HepG2 (cell line): ENCODE measurements around the gene CHMP2B. TPM values are rescaled to one million over a fixed set of nuclear protein-coding genes. Genes with fewer than 3 reads are reported as not detected.

ENCODE experiments used
- E2F2 ChIP-seq: sonication (generic); formaldehyde crosslinking; IDR thresholded peaks from 2 replicates; pipeline ENCODE4 v1.4.0; 2020; ENCODE audit warnings: missing genetic modification reagents, borderline replicate concordance
- FOXC1 ChIP-seq: sonication (generic); formaldehyde crosslinking; IDR thresholded peaks from 2 replicates; pipeline ENCODE4 v1.8.0; 2022; ENCODE audit warnings: mild to moderate bottlenecking, missing genetic modification reagents, borderline replicate concordance
- GATA4 ChIP-seq: sonication (generic); IDR thresholded peaks from 2 replicates; pipeline ENCODE4 v1.6.1; 2016; ENCODE audit warnings: antibody characterized with exemption, low read depth, borderline replicate concordance
- MTF2 ChIP-seq: sonication (generic); formaldehyde crosslinking; IDR thresholded peaks from 2 replicates; pipeline ENCODE4 v1.5.0; 2020; ENCODE audit warnings: missing genetic modification reagents, borderline replicate concordance
- NCOA1 ChIP-seq: sonication (generic); formaldehyde crosslinking; IDR thresholded peaks from 2 replicates; pipeline ENCODE4 v1.9.0; 2021; ENCODE audit warnings: missing genetic modification reagents
- NR2F1 ChIP-seq, 2 experiments: fragments of 450-650 bp in 1 of 2; formaldehyde crosslinking in 1 of 2; IDR thresholded peaks; 2 replicates each; pipeline versions ENCODE4 v1.5.0 to v1.6.1; 2016 to 2020; ENCODE audit warnings: mild to moderate bottlenecking in 1 of 2, missing compliant biosample characterization in 1 of 2, missing genetic modification reagents in 1 of 2, moderate library complexity in 1 of 2
- SMAD1 ChIP-seq: sonication (generic); formaldehyde crosslinking; IDR thresholded peaks from 2 replicates; pipeline ENCODE4 v1.4.0; 2020; ENCODE audit warnings: missing genetic modification reagents, low read depth, mild to moderate bottlenecking, borderline replicate concordance
- ZFX ChIP-seq: sonication (generic); formaldehyde crosslinking; IDR thresholded peaks from 2 replicates; pipeline ENCODE4 v1.4.0; 2020; ENCODE audit warnings: mild to moderate bottlenecking, low read depth, missing genetic modification reagents, moderate library complexity
- ZNF230 ChIP-seq: sonication (generic); formaldehyde crosslinking; IDR thresholded peaks from 2 replicates; pipeline ENCODE4 v1.4.0; 2020; ENCODE audit warnings: mild to moderate bottlenecking, missing genetic modification reagents
- ZNF30 ChIP-seq: sonication (generic); formaldehyde crosslinking; IDR thresholded peaks from 2 replicates; pipeline ENCODE4 v1.5.0; 2020; ENCODE audit warnings: mild to moderate bottlenecking, missing genetic modification reagents
- ZNF777 ChIP-seq: sonication (generic); formaldehyde crosslinking; IDR thresholded peaks from 2 replicates; pipeline ENCODE4 v1.4.0; 2020; ENCODE audit warnings: missing genetic modification reagents
- ZNF839 ChIP-seq: sonication (generic); formaldehyde crosslinking; IDR thresholded peaks from 2 replicates; pipeline ENCODE4 v1.4.0; 2020; ENCODE audit warnings: missing genetic modification reagents, mild to moderate bottlenecking, borderline replicate concordance
- ZNF878 ChIP-seq: sonication (generic); formaldehyde crosslinking; IDR thresholded peaks from 2 replicates; pipeline ENCODE4 v1.8.1; 2023; ENCODE audit warnings: mild to moderate bottlenecking, missing genetic modification reagents, moderate library complexity
- polyA plus RNA-seq, 8 experiments: library from polyadenylated mRNA; depleted of rRNA in 3 of 8; stranded (reverse) in 7 of 8; unstranded in 1 of 8; fragments of >200 nt; fragmentation: Illumina TruSeq in 4 of 8; extraction: Trizol in 4 of 8; gene quantifications; 2 replicates each; pipeline versions ENCODE4 v1.2.1 to v1.2.3, GENCODE V29; 2011 to 2016; ENCODE audit warnings: low read depth in 4 of 8, missing spikeins in 1 of 8, mixed read lengths in 1 of 8; ENCODE audit not compliant: insufficient read depth in 1 of 8
- total RNA-seq, 5 experiments: library from RNA; depleted of rRNA; stranded (reverse); fragments of >200 nt; fragmentation: Illumina TruSeq; extraction: Trizol; gene quantifications; 2 replicates each; pipeline ENCODE4 v1.2.3, GENCODE V29; 2016; ENCODE audit warnings: low read depth in 1 of 5
- TF ChIP-seq, protein P1 (sequence below): sonication (generic); formaldehyde crosslinking; IDR thresholded peaks from 2 replicates; pipeline ENCODE4 v1.5.1; 2020; ENCODE audit warnings: missing genetic modification reagents, mild to moderate bottlenecking, borderline replicate concordance
- TF ChIP-seq, protein P2 (sequence below), 2 experiments: sonication (generic) in 1 of 2; formaldehyde crosslinking in 1 of 2; IDR thresholded peaks; 2 replicates each; pipeline versions ENCODE4 v1.4.0 to v1.6.1; 2016 to 2020; ENCODE audit warnings: borderline replicate concordance in 1 of 2, low read depth in 1 of 2, mild to moderate bottlenecking in 1 of 2, missing genetic modification reagents in 1 of 2
- TF ChIP-seq, protein P3 (sequence below): sonication (generic); formaldehyde crosslinking; IDR thresholded peaks from 2 replicates; pipeline ENCODE4 v1.4.0; 2020; ENCODE audit warnings: missing genetic modification reagents, borderline replicate concordance

Gene CHMP2B
- total and polyA plus RNA-seq, 2 of the 13 experiments (the other 11 are each of a cell fraction or from before 2014, with no cell fraction given): 6.9 to 33.5 TPM

- TF ChIP-seq ZFX (CRISPR knock-in tag) (peak; percentile 90), FOXC1 (CRISPR knock-in tag) (peak; percentile 77), ZNF777 (no peak; the same call in 1 of the 2 replicates), GATA4 (0 out of 2 replicates have a peak, but pooled peaks have one; percentile 56), NCOA1 (CRISPR knock-in tag) (peak; percentile 80; the same call in 1 of the 2 replicates), ZNF839 (no peak), MTF2 (CRISPR knock-in tag) (peak; percentile 51; the same call in 1 of the 2 replicates), SMAD1 (CRISPR knock-in tag) (no peak), E2F2 (0 out of 2 replicates have a peak, but pooled peaks have one; percentile 37), ZNF878 (CRISPR knock-in tag) (peak; percentile 85), NR2F1 (CRISPR knock-in tag; IDR thresholded peaks at IDR 0.05) (no peak), ZNF230 (CRISPR knock-in tag) (peak; percentile 93), ZNF30 (CRISPR knock-in tag) (no peak)
- TF ChIP-seq, protein P1, sequence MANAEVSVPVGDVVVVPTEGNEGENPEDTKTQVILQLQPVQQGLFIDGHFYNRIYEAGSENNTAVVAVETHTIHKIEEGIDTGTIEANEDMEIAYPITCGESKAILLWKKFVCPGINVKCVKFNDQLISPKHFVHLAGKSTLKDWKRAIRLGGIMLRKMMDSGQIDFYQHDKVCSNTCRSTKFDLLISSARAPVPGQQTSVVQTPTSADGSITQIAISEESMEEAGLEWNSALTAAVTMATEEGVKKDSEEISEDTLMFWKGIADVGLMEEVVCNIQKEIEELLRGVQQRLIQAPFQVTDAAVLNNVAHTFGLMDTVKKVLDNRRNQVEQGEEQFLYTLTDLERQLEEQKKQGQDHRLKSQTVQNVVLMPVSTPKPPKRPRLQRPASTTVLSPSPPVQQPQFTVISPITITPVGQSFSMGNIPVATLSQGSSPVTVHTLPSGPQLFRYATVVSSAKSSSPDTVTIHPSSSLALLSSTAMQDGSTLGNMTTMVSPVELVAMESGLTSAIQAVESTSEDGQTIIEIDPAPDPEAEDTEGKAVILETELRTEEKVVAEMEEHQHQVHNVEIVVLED (CRISPR knock-in tag): peak; percentile 79; the same call in 1 of the 2 replicates
- TF ChIP-seq, protein P2, sequence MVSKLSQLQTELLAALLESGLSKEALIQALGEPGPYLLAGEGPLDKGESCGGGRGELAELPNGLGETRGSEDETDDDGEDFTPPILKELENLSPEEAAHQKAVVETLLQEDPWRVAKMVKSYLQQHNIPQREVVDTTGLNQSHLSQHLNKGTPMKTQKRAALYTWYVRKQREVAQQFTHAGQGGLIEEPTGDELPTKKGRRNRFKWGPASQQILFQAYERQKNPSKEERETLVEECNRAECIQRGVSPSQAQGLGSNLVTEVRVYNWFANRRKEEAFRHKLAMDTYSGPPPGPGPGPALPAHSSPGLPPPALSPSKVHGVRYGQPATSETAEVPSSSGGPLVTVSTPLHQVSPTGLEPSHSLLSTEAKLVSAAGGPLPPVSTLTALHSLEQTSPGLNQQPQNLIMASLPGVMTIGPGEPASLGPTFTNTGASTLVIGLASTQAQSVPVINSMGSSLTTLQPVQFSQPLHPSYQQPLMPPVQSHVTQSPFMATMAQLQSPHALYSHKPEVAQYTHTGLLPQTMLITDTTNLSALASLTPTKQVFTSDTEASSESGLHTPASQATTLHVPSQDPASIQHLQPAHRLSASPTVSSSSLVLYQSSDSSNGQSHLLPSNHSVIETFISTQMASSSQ (IDR thresholded peaks at IDR 0.05; ENCODE audit: low read depth): no peak
- TF ChIP-seq, protein P2 (CRISPR knock-in tag; IDR thresholded peaks at IDR 0.05; ENCODE audit: borderline replicate concordance): no peak
- TF ChIP-seq, protein P3, sequence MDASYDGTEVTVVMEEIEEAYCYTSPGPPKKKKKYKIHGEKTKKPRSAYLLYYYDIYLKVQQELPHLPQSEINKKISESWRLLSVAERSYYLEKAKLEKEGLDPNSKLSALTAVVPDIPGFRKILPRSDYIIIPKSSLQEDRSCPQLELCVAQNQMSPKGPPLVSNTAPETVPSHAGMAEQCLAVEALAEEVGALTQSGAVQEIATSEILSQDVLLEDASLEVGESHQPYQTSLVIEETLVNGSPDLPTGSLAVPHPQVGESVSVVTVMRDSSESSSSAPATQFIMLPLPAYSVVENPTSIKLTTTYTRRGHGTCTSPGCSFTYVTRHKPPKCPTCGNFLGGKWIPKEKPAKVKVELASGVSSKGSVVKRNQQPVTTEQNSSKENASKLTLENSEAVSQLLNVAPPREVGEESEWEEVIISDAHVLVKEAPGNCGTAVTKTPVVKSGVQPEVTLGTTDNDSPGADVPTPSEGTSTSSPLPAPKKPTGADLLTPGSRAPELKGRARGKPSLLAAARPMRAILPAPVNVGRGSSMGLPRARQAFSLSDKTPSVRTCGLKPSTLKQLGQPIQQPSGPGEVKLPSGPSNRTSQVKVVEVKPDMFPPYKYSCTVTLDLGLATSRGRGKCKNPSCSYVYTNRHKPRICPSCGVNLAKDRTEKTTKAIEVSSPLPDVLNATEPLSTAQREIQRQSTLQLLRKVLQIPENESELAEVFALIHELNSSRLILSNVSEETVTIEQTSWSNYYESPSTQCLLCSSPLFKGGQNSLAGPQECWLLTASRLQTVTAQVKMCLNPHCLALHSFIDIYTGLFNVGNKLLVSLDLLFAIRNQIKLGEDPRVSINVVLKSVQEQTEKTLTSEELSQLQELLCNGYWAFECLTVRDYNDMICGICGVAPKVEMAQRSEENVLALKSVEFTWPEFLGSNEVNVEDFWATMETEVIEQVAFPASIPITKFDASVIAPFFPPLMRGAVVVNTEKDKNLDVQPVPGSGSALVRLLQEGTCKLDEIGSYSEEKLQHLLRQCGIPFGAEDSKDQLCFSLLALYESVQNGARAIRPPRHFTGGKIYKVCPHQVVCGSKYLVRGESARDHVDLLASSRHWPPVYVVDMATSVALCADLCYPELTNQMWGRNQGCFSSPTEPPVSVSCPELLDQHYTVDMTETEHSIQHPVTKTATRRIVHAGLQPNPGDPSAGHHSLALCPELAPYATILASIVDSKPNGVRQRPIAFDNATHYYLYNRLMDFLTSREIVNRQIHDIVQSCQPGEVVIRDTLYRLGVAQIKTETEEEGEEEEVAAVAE (CRISPR knock-in tag): no peak
Measured at GRCh38 chr3:87227104-87227834, at the start of gene CHMP2B (continued).
